IMR-90 (cell line): ENCODE results near the gene RRP1.

Experiments used
- BHLHE40 ChIP-seq: fragments of 150-350 bp; IDR thresholded peaks from 2 replicates; pipeline ENCODE4 v1.6.1; 2016; ENCODE audit warnings: mild to moderate bottlenecking, low read depth, low read length
- CTCF ChIP-seq: conservative IDR thresholded peaks from 2 replicates; pipeline ENCODE4 v1.5.1; 2012; ENCODE audit warnings: mild to moderate bottlenecking, low read depth, low read length, improper control_type of control experiment
- ELK1 ChIP-seq: fragments of 150-350 bp; IDR thresholded peaks from 2 replicates; pipeline ENCODE4 v1.6.1; 2016; ENCODE audit warnings: low read depth, mild to moderate bottlenecking, low read length, moderate library complexity, borderline replicate concordance
- POLR2A ChIP-seq: IDR thresholded peaks from 2 replicates; pipeline ENCODE4 v1.6.1; 2012; ENCODE audit warnings: mild to moderate bottlenecking, low read depth, low read length
- SMC3 ChIP-seq: fragments of 150-350 bp; IDR thresholded peaks from 2 replicates; pipeline ENCODE4 v1.6.1; 2016; ENCODE audit warnings: low read depth, mild to moderate bottlenecking, antibody characterized with exemption, low read length, moderate library complexity
- USF2 ChIP-seq: fragments of 150-350 bp; IDR thresholded peaks from 2 replicates; pipeline ENCODE4 v1.6.1; 2017; ENCODE audit warnings: mild to moderate bottlenecking, antibody characterized with exemption, low read length, low read depth

- no peak for TF ChIP-seq POLR2A
- no peak for TF ChIP-seq SMC3
- TF ChIP-seq ELK1 = no peak
- no peak for TF ChIP-seq CTCF
- no peak for TF ChIP-seq USF2
- TF ChIP-seq BHLHE40 = no peak
Measured at GRCh38 chr21:43811262-43812105, 22.1 kb downstream of the RRP1 start.
